HepG2 (cell line): ENCODE measurements around the gene MAML1. TPM values are rescaled to one million over a fixed set of nuclear protein-coding genes. Genes with fewer than 3 reads are reported as not detected.
A peak's percentile ranks its signal among the peaks of the same experiment; 100 is the strongest.

Experiments
- AHDC1 ChIP-seq: sonication (generic); formaldehyde crosslinking; IDR thresholded peaks from 2 replicates; pipeline ENCODE4 v1.5.1; 2020; ENCODE audit warnings: mild to moderate bottlenecking, missing genetic modification reagents, borderline replicate concordance
- FOXM1 ChIP-seq: sonication (generic); formaldehyde crosslinking; IDR thresholded peaks from 2 replicates; pipeline ENCODE4 v1.5.0; 2020; ENCODE audit warnings: missing genetic modification reagents
- HMGXB4 ChIP-seq, 2 experiments: sonication (generic) in 1 of 2; formaldehyde crosslinking in 1 of 2; IDR thresholded peaks; 2 replicates each; pipeline versions ENCODE4 v1.4.0 to v1.6.1; 2018 to 2020; ENCODE audit warnings: missing genetic modification reagents in 2 of 2, borderline replicate concordance in 1 of 2, low read depth in 1 of 2, mild to moderate bottlenecking in 1 of 2, missing biosample characterization in 1 of 2
- IKZF1 ChIP-seq: fragments of 450-650 bp; IDR thresholded peaks from 2 replicates; pipeline ENCODE4 v1.7.1; 2016
- MAFF ChIP-seq: IDR thresholded peaks from 2 replicates; pipeline ENCODE4 v1.6.1; 2011; ENCODE audit warnings: low read depth, low read length, improper control_type of control experiment
- MBD4 ChIP-seq: IDR thresholded peaks from 2 replicates; pipeline ENCODE4 v1.6.1; 2012; ENCODE audit warnings: low read length, inconsistent platforms, borderline replicate concordance
- NCOA2 ChIP-seq: sonication (generic); formaldehyde crosslinking; IDR thresholded peaks from 2 replicates; pipeline ENCODE4 v1.8.0; 2022; ENCODE audit warnings: inconsistent platforms
- RARA ChIP-seq: IDR thresholded peaks from 2 replicates; pipeline ENCODE4 v1.6.1; 2016; ENCODE audit warnings: missing genetic modification reagents, missing compliant biosample characterization
- UBTF ChIP-seq: sonication (generic); formaldehyde crosslinking; IDR thresholded peaks from 2 replicates; pipeline ENCODE4 v1.4.0; 2020; ENCODE audit warnings: mild to moderate bottlenecking, missing genetic modification reagents
- ZNF180 ChIP-seq: sonication (generic); formaldehyde crosslinking; IDR thresholded peaks from 2 replicates; pipeline ENCODE4 v1.4.0; 2020; ENCODE audit warnings: low read depth, missing genetic modification reagents, borderline replicate concordance
- ZNF350 ChIP-seq: sonication (generic); formaldehyde crosslinking; IDR thresholded peaks from 2 replicates; pipeline ENCODE4 v1.4.0; 2020; ENCODE audit warnings: mild to moderate bottlenecking, low read depth, missing genetic modification reagents, borderline replicate concordance
- ZNF501 ChIP-seq: sonication (generic); formaldehyde crosslinking; IDR thresholded peaks from 2 replicates; pipeline ENCODE4 v1.5.1; 2020; ENCODE audit warnings: mild to moderate bottlenecking, moderate library complexity, missing genetic modification reagents
- polyA plus RNA-seq, 8 experiments: library from polyadenylated mRNA; depleted of rRNA in 3 of 8; stranded (reverse) in 7 of 8; unstranded in 1 of 8; fragments of >200 nt; fragmentation: Illumina TruSeq in 4 of 8; extraction: Trizol in 4 of 8; gene quantifications; 2 replicates each; pipeline versions ENCODE4 v1.2.1 to v1.2.3, GENCODE V29; 2011 to 2016; ENCODE audit warnings: low read depth in 4 of 8, missing spikeins in 1 of 8, mixed read lengths in 1 of 8; ENCODE audit not compliant: insufficient read depth in 1 of 8
- total RNA-seq, 5 experiments: library from RNA; depleted of rRNA; stranded (reverse); fragments of >200 nt; fragmentation: Illumina TruSeq; extraction: Trizol; gene quantifications; 2 replicates each; pipeline ENCODE4 v1.2.3, GENCODE V29; 2016; ENCODE audit warnings: low read depth in 1 of 5

MAML1 gene
- total and polyA plus RNA-seq, 2 of the 13 experiments (the other 11 are each of a cell fraction or from before 2014, with no cell fraction given): 10.0 to 10.8 TPM

- no peak for TF ChIP-seq IKZF1
- TF ChIP-seq MBD4: peak; percentile 72; the same call in 1 of the 2 replicates
- no peak for TF ChIP-seq ZNF180 (CRISPR knock-in tag)
- no peak for TF ChIP-seq ZNF350 (CRISPR knock-in tag)
- no peak for TF ChIP-seq FOXM1 (CRISPR knock-in tag)
- peak in 1 of 2 experiments; percentile 24; a peak in 1 of 4 replicates for TF ChIP-seq HMGXB4 (CRISPR knock-in tag; IDR thresholded peaks at IDR 0.05; ENCODE audit: borderline replicate concordance in 1 of 2, low read depth in 1 of 2)
- TF ChIP-seq UBTF (CRISPR knock-in tag): no peak
- 0 out of 2 replicates have a peak, but pooled peaks have one; percentile 6 for TF ChIP-seq MAFF
- TF ChIP-seq NCOA2 (CRISPR knock-in tag): peak; percentile 43; the same call in 1 of the 2 replicates
- peak; percentile 71 for TF ChIP-seq RARA
- peak; percentile 35; the same call in 1 of the 2 replicates for TF ChIP-seq AHDC1 (CRISPR knock-in tag)
- no peak for TF ChIP-seq ZNF501
- TF ChIP-seq, all 625 proteins: peak for 78
These were observed 22.4 kb downstream of the MAML1 start (continued) for GRCh38 chr5:179755022-179755421.
